Stomach (tissue), 4 donors: ENCODE data around the gene PPARA.

Experiments
- CTCF ChIP-seq, 7 experiments: fragments of 450-650 bp in 4 of 7; fragments of 200-600 bp in 3 of 7; sonication (generic) in 3 of 7; IDR thresholded peaks; one replicate each; pipeline ENCODE4 v1.5.1; 2016 to 2019; ENCODE audit warnings: antibody characterized with exemption in 7 of 7, control low read depth in 2 of 7, mild to moderate bottlenecking in 1 of 7
- EP300 ChIP-seq: sonication (generic); formaldehyde crosslinking; IDR thresholded peaks from one replicate; pipeline ENCODE4 v1.6.1; 2017; ENCODE audit warnings: antibody characterized with exemption
- POLR2A ChIP-seq, 4 donors: fragments of 450-650 bp; IDR thresholded peaks; one replicate each; pipeline ENCODE4 v1.6.1; 2016; ENCODE audit warnings: antibody characterized with exemption in 4 of 4, control low read depth in 2 of 4, mild to moderate bottlenecking in 1 of 4, moderate library complexity in 1 of 4
- POLR2AphosphoS5 ChIP-seq, 3 donors: sonication (generic); formaldehyde crosslinking; IDR thresholded peaks; one replicate each; pipeline ENCODE4 v1.6.1; 2016; ENCODE audit warnings: antibody characterized with exemption in 3 of 3

GRCh38 chr22:46122980-46123693 is 27.2 kb upstream of the PPARA start:
- TF ChIP-seq POLR2AphosphoS5 (IDR thresholded peaks at IDR 0.05): no peak
- TF ChIP-seq CTCF (IDR thresholded peaks at IDR 0.05): no peak
- no peak for TF ChIP-seq EP300
- TF ChIP-seq POLR2A (IDR thresholded peaks at IDR 0.05): no peak
